NCI-H1417 (cell line): ENCODE measurements around the gene GNAL.

Source experiments
- DNase-seq, 3 experiments: peaks; one replicate each; lab custom pipeline; 2025; lab: John Stamatoyannopoulos, UW

The GNAL gene

DNA sequence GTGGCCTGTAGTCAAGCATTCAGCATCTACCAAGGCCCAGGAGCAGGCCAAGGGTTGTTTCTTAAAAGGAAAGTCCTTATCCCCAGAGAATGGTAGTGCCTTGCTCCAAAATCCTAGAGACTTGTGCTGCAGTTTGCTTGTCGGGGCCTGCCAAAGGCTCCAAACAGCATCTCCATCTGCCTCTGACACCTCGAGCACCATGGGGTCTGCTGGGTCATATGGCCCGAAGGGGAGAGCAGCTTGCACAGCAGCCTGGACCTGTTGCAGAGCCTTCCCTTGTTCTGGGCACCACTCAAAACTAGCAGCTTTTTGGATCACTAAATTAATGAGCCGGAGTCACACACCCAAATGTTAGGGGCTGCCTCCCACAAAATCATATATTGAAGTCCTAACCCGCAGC, 35.7 kb downstream of the GNAL start:
- DNase-seq, result no peak

DNA sequence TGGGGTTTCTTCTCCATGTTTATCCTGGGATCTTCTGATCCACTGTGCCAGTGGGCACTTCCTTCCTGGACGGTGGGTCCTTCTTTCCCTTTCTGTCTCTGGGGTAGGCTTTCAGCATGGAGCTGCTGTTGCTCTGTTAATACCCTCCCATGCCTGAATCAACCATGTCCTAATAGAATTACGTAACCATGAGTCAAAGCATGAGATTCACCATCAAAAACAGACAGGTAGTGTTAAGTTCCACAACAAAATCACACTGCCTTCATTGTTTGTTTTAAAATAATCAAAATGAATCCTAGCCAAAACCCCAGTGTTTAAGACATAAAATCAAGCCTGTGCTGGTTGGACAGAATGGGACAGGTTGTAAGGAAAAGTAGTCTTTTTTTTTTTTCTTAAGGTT, 37.5 kb downstream of the GNAL start:
- DNase-seq, result no peak

DNA sequence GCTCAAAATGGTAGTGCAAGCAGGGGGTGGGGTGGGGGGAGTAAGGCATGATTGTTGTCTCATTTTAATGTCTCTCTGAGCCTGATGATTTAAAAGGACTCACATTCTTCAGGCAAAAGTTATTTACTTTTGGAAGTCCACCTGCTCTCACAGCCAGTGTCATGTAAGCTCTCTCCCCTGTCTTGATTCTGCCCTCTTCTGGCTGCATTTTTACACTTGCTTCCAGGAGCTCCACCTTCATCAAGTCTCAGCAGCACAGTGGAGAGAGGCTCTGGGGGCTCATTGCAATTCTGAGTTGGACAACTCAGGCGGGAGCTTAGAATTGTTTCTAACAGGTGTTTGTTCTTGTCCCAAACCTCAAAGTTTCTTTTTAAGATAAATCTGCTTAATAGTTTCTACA, 39.2 kb downstream of the GNAL start:
- DNase-seq, result peak in 2 of 3 experiments; percentile 1 to 16

DNA sequence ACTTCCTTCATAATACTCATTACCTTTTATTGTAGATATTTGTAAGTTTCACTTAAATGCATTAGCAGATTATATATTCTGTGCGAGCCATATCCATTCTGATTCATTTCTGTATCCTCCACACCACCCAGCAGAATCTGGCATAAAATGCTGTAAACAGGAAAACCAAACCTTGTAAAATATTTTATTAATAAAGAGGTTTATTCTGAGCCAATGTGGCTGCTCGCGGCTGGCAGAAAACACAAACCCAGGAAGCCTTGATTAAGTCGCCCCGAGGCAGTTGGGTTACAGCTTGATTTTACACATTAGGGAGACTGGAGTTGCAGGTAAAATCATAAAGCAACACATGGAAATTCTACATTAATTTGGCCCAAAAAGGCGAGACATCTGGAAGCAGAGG, 40.5 kb downstream of the GNAL start:
- DNase-seq, result no peak

DNA sequence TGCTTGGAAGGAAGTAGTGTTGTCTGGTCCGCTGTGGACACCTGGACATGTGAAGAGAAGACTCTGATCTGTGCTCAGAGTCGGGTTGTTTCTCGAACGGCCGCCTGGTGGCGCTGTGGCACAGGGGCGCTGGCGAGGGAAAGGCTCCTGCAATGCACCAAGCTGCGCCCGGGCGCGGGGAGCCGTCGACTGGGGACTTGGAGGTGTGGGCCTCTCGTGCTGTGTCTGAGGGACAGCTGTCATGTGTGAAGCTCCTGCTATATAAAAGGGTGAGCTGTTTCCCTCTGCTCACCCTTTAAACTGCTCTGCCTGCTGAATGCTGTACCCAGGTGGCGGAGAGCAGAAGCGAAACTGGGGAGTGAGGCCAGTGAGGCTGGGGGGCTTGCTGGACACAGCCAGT, 44.0 kb downstream of the GNAL start:
- peak; percentile 51 to 70 (median 58) for DNase-seq

DNA sequence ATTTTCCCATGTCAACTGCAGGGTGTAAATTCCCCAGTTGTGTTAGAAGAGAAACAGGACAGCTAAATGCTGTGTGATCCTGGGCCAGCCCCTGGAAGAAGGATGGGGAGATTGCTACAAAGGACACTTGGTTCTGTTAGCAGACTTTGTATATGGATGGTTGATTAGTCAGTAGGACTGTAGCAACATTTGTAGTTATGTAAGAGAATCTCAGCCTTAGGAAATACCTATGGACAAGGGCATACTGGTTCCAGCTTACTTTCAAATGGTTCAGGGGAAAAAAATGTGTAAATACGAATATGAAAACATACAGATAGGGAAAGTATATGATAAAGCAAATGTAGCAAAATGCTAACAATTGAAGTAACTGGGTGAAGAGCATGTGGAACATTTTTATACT, 47.6 kb downstream of the GNAL start:
- no peak for DNase-seq

DNA sequence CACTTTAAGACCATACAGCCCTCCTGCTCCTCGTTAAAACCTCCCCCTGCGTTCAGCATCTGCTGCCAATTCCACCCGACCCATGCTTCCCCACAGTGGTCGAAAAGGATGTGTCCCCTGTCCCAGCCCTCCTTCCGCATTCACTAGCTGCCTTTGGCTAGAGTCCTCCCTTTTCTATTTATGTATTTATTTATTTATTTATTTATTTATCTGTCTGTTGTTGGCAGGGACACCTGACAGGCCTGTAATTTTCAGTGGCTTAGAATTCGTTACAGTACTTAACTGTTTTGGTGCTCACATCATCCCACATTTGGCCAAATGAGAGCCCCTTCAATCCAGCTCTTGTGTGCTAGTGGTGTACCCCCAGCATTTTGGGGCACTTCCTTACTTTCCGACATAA, 50.8 kb downstream of the GNAL start:
- no peak for DNase-seq

DNA sequence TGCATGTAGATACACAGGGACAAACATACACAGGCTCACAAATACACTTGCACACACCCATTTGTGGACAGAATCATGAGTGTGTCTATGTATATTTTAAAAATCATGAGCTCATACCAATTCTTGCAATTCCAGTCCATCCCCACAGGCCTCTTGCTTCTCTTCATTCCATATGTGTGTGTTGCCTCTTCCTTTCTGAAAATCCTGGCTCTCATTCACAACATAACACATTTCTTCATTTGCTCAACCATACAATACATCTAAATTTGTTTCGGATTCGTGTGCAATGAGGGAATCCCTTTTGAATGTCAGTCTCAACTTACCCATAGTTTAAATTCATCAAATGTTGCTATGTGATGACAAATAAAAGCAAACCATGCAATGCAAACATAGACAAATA, 51.4 kb downstream of the GNAL start:
- DNase-seq, result no peak

DNA sequence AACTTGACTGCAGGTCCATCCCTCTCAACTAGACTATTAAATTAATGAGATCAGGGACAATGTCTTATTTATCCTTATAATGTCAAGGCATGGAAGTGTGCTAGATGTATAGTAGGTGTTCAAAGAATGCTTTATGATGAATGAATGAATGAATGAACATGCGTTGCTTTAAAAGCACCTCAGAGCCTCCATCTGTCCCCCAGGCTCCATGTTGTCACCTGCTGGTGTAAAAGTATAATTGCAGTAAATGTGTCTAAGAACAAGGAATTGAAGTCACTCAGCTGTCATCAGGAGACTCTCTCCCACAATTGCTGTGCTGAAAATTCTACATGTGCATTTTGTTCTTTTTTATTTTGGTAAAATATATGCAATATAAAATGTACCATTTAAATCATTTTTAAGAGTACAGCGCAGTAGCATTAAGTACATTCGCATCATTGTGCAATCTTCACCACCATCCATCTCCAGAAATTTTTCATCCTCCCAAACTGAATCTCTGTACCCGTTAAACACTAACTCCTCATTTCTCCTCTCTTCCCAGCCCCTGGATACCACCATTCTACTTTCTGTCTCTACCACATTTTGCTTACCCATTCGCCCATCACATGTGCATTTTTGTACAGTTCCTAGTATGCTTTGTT, 52.6 kb downstream of the GNAL start:
- peak in 1 of 3 experiments; percentile 3 for DNase-seq

DNA sequence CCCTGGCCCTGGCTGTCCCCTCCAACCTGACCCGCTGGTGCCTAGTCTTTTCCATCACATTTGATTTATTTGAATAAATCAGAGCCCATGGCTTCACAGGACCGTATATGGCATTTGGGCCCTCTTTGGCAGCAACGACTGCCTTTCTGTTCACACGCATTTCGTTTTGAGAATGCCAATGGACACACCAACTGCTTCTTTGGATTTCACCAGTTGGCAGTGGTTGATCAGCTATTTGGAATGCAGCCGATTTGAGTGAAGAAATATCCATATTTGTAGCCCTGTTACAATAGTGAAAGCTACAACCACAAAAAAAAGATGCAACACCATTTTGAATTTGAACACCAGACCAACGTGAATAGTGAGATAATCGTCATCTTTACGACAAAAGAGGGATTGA, 56.5 kb downstream of the GNAL start:
- no peak for DNase-seq

DNA sequence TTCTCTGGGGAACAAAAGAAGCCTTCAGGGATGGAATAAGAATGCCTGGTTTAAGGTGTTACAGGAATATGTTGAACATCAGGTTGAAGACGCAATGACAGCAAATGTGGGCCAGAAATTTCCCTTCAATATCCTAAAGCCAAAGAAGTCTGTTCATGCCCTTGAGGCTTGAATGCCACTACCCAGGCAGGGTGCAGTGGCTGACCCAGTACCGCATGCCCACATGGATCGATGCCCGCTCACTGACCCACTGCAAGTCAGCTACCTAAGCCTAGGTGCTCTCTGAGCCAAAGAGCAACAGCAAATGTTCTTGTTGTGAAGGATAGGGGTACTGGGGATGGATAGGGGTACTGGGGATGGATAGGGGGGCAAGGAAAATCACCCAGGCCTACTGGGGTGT, 58.2 kb downstream of the GNAL start:
- no peak for DNase-seq

DNA sequence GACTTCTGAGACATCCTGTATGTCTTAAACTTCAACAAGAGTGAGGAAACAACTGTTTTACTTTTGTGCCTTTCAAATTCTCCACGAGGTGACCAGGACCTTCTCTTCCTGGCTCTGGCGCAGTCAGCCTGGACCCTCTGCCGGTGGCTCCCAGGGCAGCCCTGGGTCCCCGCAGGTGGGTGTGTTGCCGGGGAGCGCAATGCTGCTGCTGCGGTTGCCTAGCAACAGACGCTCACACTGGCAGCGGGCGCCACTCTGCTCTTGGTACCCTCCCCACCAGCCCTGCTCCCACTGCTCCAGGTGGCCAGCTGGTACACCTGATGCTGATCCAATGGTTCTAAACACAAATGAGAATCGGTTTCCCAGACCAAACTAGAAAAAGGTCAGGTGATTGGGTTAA, 58.7 kb downstream of the GNAL start:
- peak; percentile 37 to 86 (median 65) for DNase-seq

DNA sequence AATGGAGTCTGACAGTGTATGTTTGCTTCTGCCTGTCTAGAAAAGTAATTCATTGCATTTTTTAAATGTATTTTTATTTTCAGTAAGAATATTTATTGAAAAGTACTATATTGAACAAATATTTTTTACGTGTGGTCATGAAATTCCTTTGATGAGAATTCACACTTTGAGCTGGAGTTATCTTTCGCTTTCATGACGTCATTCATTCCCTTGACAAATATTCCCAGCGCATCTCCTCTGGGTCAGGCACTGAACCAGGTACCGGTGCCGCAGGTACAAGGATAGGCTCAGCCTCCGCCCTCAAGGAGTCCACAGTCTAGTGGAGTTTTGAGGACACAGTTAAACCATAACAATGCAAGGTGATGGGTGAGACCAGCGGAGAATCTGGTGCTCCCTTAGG, 60.2 kb downstream of the GNAL start:
- no peak for DNase-seq

DNA sequence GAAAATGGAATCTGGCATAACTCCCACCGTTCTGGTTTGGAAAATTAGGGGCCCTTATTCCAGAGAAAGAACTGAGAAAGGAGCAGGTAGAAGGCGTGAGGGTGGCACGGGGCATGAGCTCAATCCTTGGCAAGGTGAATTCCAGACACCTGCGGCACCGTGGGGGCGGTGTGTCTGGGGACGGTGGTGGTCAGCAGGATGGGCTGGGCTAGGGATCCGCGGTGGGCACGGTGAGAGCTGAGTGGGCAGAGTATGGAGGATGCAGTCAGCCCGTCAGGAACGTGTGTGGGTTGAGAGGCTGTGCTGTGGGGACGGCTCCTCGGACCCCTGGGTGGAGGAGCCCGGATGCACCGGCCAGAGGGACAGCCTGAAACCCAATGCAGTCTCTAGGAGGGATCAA, 61.1 kb downstream of the GNAL start:
- DNase-seq, result no peak

DNA sequence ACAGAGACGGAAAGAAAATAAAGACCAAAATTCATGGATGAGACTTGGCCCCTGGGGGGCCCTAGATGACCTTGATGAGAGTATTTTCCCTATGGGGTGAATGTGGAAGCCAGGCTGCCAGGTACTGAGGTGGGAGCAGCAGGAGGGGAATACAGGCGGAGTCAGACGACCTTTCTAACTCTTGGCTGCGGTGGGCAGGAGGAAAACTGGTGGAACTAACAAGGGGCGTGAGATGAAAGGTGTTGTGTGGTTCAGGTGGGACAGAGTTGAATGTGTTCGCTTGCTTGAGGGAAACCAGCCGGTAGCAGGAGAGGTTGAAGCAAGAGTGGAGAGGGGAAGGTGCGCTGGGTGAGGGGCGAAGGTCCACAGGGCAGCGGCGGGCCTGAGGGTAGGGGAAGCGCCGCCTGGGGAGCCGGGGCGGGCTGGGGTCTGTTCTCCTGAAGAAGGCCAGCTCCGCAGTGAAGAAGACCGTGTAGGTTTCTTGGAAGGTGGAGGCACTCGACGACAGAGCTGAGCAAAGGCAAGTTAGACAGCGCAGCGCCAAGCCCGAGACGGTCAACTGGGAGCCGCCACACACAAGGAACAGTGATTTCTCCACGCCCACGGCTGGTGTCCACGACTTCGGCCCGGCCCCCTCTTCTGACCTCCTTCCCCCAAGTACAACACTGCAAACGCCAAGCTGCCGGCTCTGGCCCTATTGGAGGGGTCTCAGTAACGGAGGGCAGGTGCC, 61.7 kb downstream of the GNAL start:
- DNase-seq, result no peak

DNA sequence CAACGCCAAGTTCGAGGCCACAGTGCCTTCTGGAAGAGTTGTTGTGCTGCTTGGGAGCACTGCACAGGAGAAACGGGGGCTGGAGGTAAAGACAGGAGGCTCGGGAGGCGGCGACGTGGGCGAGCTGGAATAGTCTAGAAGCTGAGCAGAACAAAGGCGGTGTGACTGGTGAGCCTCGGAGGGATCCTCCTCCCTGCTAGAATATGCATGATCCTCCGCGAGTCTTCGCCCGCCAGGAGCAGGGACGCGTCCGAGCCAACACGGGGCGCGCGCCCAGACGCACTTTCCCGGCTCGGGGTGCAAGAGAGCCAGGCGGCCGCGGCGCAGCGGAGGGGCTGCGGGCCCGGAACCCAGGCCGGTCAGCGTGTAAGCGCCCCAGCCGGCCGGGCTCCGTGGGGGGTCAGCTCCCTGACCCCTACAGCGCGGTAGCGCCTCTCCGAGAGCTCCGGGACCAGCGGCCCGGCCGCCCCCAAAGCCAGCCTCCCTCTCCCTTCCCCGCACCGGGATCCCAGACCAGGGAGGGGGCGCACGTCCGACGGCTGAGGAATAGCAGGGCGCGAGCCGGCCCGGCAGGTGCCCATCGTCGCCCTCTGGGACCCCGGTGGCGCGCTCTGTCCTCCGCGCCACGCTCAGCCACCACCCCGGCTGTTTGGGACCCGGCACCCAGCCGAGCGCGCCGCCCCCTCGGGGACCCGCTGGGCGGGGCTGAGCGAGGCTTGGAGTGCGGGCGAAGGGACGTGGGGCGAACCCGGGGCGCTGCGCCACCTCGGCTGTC, 62.5 kb downstream of the GNAL start:
- DNase-seq, result peak in 1 of 3 experiments; percentile 1

DNA sequence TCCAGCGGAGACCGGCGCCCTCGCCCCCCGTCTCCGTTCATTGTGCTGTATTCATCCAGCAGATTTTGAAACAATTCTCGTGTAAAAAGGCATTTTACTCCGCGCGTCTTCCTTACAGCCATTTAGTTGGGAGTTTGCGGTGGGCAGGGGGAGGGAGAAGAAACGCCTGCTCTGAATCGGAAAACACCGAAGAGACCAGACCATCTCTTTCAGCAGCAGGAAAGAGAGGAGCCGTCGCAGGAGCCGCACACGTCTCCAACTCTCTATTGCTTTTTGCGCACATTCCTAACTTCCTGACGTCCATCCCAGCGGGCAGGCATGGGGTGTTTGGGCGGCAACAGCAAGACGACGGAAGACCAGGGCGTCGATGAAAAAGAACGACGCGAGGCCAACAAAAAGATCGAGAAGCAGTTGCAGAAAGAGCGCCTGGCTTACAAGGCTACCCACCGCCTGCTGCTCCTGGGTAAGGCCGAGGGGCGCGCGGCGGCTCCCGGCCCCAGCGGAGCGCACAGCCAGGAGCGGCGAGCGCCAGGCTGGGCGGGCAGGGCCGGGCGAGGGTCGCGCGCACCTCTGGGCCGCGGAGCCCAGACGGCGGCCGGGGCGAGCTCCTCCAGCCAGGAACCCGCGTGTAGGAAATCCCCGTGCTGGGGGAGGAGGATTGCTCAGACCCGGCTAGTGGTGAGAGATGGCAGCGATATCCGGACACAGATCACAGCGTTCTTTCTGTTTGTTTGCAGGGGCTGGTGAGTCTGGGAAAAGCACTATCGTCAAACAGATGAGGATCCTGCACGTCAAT, 63.2 kb downstream of the GNAL start:
- DNase-seq, result no peak

DNA sequence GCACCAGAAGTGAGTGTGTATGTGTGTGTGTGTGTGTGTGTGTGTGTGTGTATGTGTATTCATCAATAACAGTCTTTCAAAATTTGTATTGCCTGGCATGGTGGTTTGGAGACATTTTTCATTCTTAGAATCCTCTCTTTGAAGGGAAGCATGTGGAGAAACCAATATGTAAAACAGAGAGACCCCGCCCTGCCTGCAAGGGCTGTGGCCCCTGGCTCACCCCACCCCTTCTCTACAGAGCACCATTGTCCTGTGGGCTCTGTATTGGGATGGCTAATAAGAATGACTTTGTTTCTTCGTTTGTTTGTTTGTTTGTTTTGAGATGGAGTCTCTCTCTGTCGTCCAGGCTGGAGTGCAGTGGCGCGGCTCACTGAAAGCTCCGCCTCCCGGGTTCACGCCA, 65.9 kb downstream of the GNAL start:
- DNase-seq, result no peak

DNA sequence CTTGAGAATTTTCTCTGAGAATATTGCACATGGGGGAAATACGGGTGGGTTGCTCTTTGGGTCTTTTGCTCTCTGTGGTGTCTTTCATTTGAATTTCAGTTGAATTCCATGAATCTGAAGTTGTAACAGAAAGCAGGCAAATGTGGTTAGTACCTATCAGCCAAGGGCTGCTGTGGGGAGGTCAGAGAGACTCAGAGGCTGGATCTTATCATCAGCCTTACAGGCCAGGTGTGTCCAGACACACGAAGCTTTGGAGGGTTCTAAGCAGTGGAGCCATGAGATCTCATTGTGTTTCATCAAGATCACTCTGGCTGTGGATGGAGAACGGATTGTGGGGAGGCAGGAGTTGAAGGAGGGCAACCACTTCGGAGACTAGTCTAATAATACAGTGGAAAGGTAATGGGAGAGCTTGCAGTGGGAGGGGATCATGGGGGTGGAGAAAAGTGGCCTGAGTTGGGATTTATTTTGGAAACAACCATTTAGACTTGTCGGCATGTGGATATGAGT, 68.1 kb downstream of the GNAL start:
- no peak for DNase-seq

DNA sequence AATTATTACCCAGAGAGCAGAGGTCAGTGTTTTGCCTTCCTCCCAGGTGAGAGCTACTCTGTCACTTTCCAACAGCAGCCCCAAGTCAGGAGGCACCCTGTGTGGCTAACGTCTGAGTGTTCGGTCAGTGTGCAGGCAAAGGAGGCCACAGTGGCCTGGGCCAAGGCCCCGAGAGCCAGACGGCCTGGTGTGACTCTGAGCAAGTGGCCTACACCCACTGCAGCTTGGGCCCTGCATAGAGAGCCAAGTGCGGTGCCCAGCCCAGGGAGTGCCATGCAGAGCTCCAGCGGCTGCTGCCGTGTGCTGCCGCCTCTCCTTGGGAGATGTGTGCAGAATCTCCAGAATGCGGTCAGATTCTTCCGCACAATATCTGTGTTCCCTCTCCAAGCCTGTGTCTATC, 70.4 kb downstream of the GNAL start:
- DNase-seq, result no peak

DNA sequence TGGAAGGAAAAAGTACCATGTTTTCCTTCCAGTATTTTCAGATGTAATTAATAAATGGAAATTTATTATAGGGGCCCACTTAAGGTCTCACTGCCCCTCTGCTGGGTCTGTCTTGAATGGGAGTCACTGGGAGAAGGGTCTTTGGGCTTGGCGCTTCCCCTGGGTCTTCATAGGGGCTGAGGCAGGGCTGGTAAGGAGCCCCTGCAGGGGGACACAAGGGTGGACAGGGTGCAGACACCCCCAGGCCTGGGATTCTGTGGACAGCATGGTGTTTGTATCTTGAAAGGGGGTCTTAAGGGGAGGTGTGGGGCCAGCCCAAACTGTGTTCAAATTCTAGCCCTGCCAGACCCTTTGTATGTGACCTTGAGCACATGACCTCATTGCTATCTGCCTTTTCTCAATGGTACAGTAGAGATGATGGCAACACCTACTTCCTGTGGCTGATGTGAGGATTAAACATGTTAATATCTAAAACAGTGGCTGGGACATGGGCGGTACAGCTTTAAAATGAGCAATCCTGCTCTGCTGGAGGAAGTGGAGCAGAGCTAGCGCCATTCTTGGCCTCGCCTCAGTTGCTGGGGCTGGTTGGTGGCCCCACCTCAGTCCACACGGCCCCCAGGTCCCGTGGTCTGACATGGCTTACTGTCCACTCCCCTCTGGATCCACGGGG, 71.6 kb downstream of the GNAL start:
- DNase-seq, result no peak

DNA sequence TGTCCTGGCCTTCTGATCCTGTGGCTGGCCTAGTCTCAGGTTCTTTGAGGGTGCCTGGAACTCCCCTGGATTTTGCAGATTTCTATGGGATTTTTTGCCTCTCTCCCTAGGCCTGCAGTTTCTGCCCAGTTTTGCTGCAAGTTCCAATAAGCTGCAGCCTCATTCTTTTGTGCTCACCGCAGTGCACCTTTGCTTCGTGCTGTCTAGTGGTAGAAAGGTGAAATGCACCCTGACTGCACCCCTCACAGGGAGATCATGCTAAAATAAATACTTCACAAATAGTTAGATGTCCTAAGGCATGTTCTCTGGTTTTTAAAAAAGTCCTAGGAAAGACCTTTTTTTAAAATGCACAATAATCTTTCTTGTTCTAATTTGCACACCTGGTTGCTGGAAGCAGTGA, 72.5 kb downstream of the GNAL start:
- no peak for DNase-seq
